Uterus (tissue), 4 donors: ENCODE results near the gene SLC38A8. TPM values are rescaled to one million over a fixed set of nuclear protein-coding genes. Genes with fewer than 3 reads are reported as not detected.

ENCODE experiments used
- DNase-seq, 2 donors: peaks; one replicate each; pipeline ENCODE4 v3.0.0-alpha.2; 2019 to 2020
- H3K27ac ChIP-seq, 2 donors: fragments of 200-600 bp; sonication (generic); 1 replicate in 1 of 2; 2 replicates in 1 of 2; pipeline ENCODE4 v1.5.1; 2016 to 2018
- H3K27me3 ChIP-seq, 2 donors: fragments of 200-600 bp; sonication (generic); one replicate each; pipeline ENCODE4 v1.5.1; 2018 to 2019; ENCODE audit warnings: control low read depth in 1 of 2
- H3K36me3 ChIP-seq, 2 donors: fragments of 200-600 bp; sonication (generic); one replicate each; pipeline ENCODE4 v1.5.1; 2019; ENCODE audit warnings: control low read depth in 1 of 2
- H3K4me1 ChIP-seq, 2 donors: fragments of 200-600 bp; sonication (generic); one replicate each; pipeline ENCODE4 v1.5.1; 2018 to 2019; ENCODE audit warnings: control low read depth in 1 of 2
- H3K4me3 ChIP-seq, 2 donors: fragments of 200-600 bp; sonication (generic); 1 replicate in 1 of 2; 2 replicates in 1 of 2; pipeline ENCODE4 v1.5.1; 2018 to 2019; ENCODE audit warnings: mild to moderate bottlenecking in 1 of 2
- H3K9me3 ChIP-seq, 2 donors: fragments of 200-600 bp; sonication (generic); one replicate each; pipeline ENCODE4 v1.5.1; 2019; ENCODE audit warnings: control low read depth in 1 of 2
- CTCF ChIP-seq, 4 experiments: fragments of 200-600 bp in 2 of 4; fragments of 450-650 bp in 2 of 4; sonication (generic) in 2 of 4; IDR thresholded peaks; one replicate each; pipeline ENCODE4 v1.5.1; 2016 to 2019; ENCODE audit warnings: antibody characterized with exemption in 4 of 4, mild to moderate bottlenecking in 2 of 4, moderate library complexity in 1 of 4
- POLR2A ChIP-seq, 2 donors: fragments of 450-650 bp; IDR thresholded peaks; one replicate each; pipeline ENCODE4 v1.6.1; 2016; ENCODE audit warnings: antibody characterized with exemption in 2 of 2, mild to moderate bottlenecking in 1 of 2, moderate library complexity in 1 of 2
- intact Hi-C: fragments of 100-400 bp; cut with DNase I; formaldehyde crosslinking; loops from one replicate; pipeline ENCODE4 v1.15.1; 2023; ENCODE audit warnings: low total_unique reads
- total RNA-seq, 4 donors: library from RNA; depleted of rRNA in 3 of 4; stranded (reverse); fragments of >200 nt in 3 of 4; gene quantifications; one replicate each; pipeline versions ENCODE4 v1.1.0 to v1.2.4, GENCODE V29; 2014 to 2023
- donor health status: DM: yes; HTN: yes; CAD: no.

Gene SLC38A8
- total RNA-seq, 4 donors from 2014 or later = 1.3 TPM; not detected in 3

- no peaks in the 10 kb centered on the region for H3K27me3 ChIP-seq
- no peak for TF ChIP-seq CTCF (IDR thresholded peaks at IDR 0.05)
- TF ChIP-seq POLR2A (IDR thresholded peaks at IDR 0.05) = no peak
- no peak overlapping the region for H3K27ac ChIP-seq
- intact Hi-C loops = no loop called here
- no peaks in the 10 kb centered on the region for H3K4me1 ChIP-seq
- no peaks in the 10 kb centered on the region for H3K36me3 ChIP-seq
- no peak for DNase-seq
- no peaks in the 10 kb centered on the region for H3K9me3 ChIP-seq
- H3K4me3 ChIP-seq = no peak overlapping the region
Observed at GRCh38 chr16:84042879-84043485, 387 bp upstream of the SLC38A8 start.

- intact Hi-C loops = no loop called here
- no peaks in the 10 kb centered on the region for H3K9me3 ChIP-seq
- H3K4me1 ChIP-seq = no peaks in the 10 kb centered on the region
- TF ChIP-seq CTCF (IDR thresholded peaks at IDR 0.05) (no peak), POLR2A (IDR thresholded peaks at IDR 0.05) (no peak)
- H3K27ac ChIP-seq = no peak overlapping the region
- H3K36me3 ChIP-seq = no peaks in the 10 kb centered on the region
- DNase-seq = no peak
- no peaks in the 10 kb centered on the region for H3K27me3 ChIP-seq
- H3K4me3 ChIP-seq = no peak overlapping the region
Observed at GRCh38 chr16:84041881-84042280, 714 bp downstream of the SLC38A8 start.

DNA sequence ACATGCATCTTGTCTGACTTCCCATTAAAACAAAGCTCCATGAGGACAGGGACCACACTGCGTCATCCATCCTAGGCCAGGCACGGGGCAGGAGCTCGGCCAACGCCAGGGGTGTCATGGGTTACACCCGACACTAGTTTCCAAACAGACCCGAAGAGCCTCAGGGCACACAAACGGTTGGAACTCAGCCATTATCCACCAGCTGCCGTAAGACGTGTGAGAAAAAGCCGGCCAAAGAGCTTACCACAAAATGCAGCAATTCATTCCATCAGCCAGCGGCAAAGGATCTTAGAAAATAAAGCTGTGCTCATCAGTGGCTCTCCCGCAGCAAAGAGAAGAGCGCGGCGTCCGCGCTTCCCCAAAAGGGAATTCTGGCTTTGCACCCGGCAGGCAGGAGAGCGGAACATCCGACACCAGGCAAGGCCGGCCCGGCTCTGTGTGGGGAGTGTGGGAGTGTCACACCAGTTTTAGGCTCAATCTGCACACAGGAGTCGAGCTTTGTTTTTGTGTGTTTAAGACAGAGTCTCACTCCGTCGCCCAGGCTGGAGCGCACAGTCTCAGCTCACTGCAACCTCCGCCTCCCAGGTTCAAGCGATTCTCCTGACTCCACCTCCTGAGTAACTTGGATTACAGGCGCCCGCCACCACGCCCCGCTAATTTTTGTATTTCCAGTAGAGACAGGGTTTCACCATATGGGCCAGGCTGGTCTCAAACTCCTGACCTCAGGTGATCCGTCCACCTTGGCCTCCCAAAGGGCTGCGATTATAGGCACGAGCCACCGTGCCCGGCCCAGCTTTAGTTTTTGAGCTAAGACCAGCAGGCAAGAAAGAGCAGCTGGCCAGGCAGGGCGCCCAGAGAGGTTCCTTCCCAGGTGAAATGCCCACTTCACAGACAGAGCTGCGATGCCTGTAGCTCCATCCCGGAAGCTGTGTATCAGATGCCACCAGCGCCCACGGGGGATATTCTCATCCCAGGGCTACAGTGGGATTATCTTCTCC is 1.5 kb downstream of the SLC38A8 start:
- H3K36me3 ChIP-seq = no peaks in the 10 kb centered on the region
- H3K27me3 ChIP-seq = no peaks in the 10 kb centered on the region
- intact Hi-C loops = no loop called here
- no peak overlapping the region for H3K27ac ChIP-seq
- TF ChIP-seq CTCF (IDR thresholded peaks at IDR 0.05) (no peak), POLR2A (IDR thresholded peaks at IDR 0.05) (no peak)
- no peak overlapping the region for H3K4me3 ChIP-seq
- no peaks in the 10 kb centered on the region for H3K9me3 ChIP-seq
- no peaks in the 10 kb centered on the region for H3K4me1 ChIP-seq
- no peak for DNase-seq

DNA sequence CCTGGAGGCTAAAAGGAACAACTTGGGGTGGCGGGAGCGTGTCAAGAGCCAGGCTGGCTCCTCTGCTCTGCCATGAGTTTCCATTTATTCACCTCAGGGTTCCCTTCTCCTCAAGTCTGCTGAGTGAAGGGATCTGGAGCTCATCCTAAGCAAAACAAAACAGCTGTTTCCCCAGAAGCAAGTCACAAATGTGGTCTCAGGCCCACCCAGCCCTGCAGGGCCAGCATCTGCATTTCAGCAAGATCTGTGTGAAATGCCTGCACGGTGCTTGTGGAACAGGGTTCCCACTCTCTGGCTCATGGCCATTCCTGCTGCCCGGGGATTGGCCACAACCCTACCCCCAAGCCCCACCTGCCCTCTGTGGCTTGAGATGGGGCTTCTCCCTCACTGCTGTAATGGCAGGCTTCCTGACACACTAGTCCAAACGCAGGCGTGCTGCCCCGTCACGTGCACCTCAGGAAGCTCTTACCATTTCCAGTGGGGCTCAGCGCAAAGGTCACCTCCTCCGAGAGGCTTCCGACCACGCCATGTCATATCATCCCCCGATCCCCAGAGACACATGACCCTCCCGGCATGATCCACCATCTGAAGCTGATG is 2.3 kb downstream of the SLC38A8 start:
- no peaks in the 10 kb centered on the region for H3K4me1 ChIP-seq
- no peaks in the 10 kb centered on the region for H3K36me3 ChIP-seq
- no peak overlapping the region for H3K27ac ChIP-seq
- DNase-seq = no peak
- H3K9me3 ChIP-seq = no peaks in the 10 kb centered on the region
- TF ChIP-seq CTCF (IDR thresholded peaks at IDR 0.05) (no peak), POLR2A (IDR thresholded peaks at IDR 0.05) (no peak)
- intact Hi-C loops = no loop called here
- no peaks in the 10 kb centered on the region for H3K27me3 ChIP-seq
- H3K4me3 ChIP-seq = no peak overlapping the region

DNA sequence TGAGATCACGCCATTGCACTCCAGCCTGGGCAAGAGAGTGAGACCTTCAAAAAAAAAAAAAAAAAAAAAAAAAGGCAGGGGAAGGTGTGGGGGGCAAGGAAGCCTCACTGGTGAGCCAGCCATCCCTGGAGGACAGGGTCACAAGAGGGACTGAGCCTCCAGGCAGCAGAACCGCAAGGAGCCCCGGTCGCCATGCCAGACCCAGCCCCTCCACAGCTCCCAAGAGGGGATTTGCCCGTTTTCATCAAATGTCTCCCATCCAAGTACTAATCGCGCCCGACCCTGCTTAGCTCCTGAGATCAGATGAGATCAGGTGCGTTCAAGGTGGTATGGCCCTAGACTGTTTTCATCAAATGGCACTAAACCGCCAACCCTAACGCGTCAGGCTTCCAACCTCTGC is 2.9 kb downstream of the SLC38A8 start:
- Histone ChIP-seq H3K4me3 (no peak overlapping the region), H3K4me1 (no peaks in the 10 kb centered on the region), H3K36me3 (no peaks in the 10 kb centered on the region), H3K9me3 (no peaks in the 10 kb centered on the region), H3K27me3 (no peaks in the 10 kb centered on the region), H3K27ac (no peak overlapping the region)
- DNase-seq = no peak
- TF ChIP-seq CTCF (IDR thresholded peaks at IDR 0.05) (no peak), POLR2A (IDR thresholded peaks at IDR 0.05) (no peak)
- intact Hi-C loops = no loop called here
